Stimulated activated naive CD4-positive, alpha-beta T cell (primary cell): Measurements from ENCODE around the gene KCNIP2.

Experiments used
- DNase-seq, 6 experiments: peaks; one replicate each; lab custom pipeline; 2025; lab: John Stamatoyannopoulos, UW

The KCNIP2 gene

GRCh38 chr10:101782811-101783735 lies 60.5 kb downstream of the KCNIP2 start, which contains the start of gene NPM3:
NPM3 (minus strand) TSS chr10:101783446; CDS start chr10:101783390, 56 bp downstream.
- peak; percentile 62 to 76 (median 74) for DNase-seq

GRCh38 chr10:101781984-101782810 lies 61.4 kb downstream of the KCNIP2 start:
- DNase-seq, result no peak

- no peak for DNase-seq
Measured at GRCh38 chr10:101781655-101781983, 62.0 kb downstream of the KCNIP2 start.

GRCh38 chr10:101780818-101781654 lies 62.6 kb downstream of the KCNIP2 start:
- DNase-seq, result peak; percentile 44 to 78 (median 56)

- DNase-seq, result no peak
Measured at GRCh38 chr10:101780187-101780817, 63.3 kb downstream of the KCNIP2 start.

GRCh38 chr10:101779544-101780186 lies 63.9 kb downstream of the KCNIP2 start:
- peak; percentile 43 to 86 (median 74) for DNase-seq

GRCh38 chr10:101778781-101779543 lies 64.6 kb downstream of the KCNIP2 start:
- DNase-seq, result peak in 2 of 6 experiments; percentile 26 to 46

GRCh38 chr10:101778151-101778780 lies 65.3 kb downstream of the KCNIP2 start:
- peak in 1 of 6 experiments; percentile 17 for DNase-seq

- DNase-seq, result no peak
Measured at GRCh38 chr10:101777619-101778145, 65.9 kb downstream of the KCNIP2 start.

GRCh38 chr10:101776161-101776817 lies 67.3 kb downstream of the KCNIP2 start:
- DNase-seq, result no peak
